DND-41 (cell line): ENCODE results near the gene ST6GALNAC3.

Experiments used
- ATAC-seq: fragments of 200-7000 bp; cut with Tn5 transposase; 3 replicates; pipeline ENCODE4 v1.9.1; 2021; ENCODE audit warnings: low read depth; ENCODE audit not compliant: insufficient read depth
- DNase-seq: peaks from one replicate; pipeline ENCODE4 v3.0.0-alpha.2; 2020
- H2AFZ ChIP-seq: 2 replicates; pipeline ENCODE4 v1.6.0; 2012; ENCODE audit warnings: low read depth, low read length
- H3K27ac ChIP-seq: 2 replicates; pipeline ENCODE4 v1.5.1; 2012; ENCODE audit warnings: low read length, inconsistent platforms
- H3K27me3 ChIP-seq: fragments of 200-600 bp; sonication (generic); 2 replicates; pipeline ENCODE4 v1.6.0; 2012; ENCODE audit warnings: low read length, mild to moderate bottlenecking, inconsistent platforms; ENCODE audit not compliant: insufficient read depth, poor library complexity
- H3K36me3 ChIP-seq: 2 replicates; pipeline ENCODE4 v1.5.1; 2012; ENCODE audit warnings: low read length, inconsistent platforms; ENCODE audit not compliant: insufficient read depth
- H3K4me1 ChIP-seq: 2 replicates; pipeline ENCODE4 v1.5.1; 2012; ENCODE audit warnings: mild to moderate bottlenecking, low read length; ENCODE audit not compliant: insufficient read depth
- H3K4me2 ChIP-seq: 2 replicates; pipeline ENCODE4 v1.6.0; 2012; ENCODE audit warnings: mild to moderate bottlenecking, moderate library complexity, low read length, inconsistent platforms; ENCODE audit not compliant: insufficient read depth
- H3K4me3 ChIP-seq, 2 experiments: fragments of 200-600 bp in 1 of 2; shearing (Covaris generic) in 1 of 2; 2 replicates each; pipeline ENCODE4 v1.5.1; 2012 to 2016; ENCODE audit warnings: inconsistent platforms in 2 of 2, low read length in 2 of 2, mild to moderate bottlenecking in 2 of 2, low read depth in 1 of 2, moderate library complexity in 1 of 2
- H3K79me2 ChIP-seq: 2 replicates; pipeline ENCODE4 v1.6.0; 2012; ENCODE audit warnings: low read length, inconsistent platforms; ENCODE audit not compliant: insufficient read depth
- H3K9ac ChIP-seq: 2 replicates; pipeline ENCODE4 v1.6.0; 2012; ENCODE audit warnings: low read depth, mild to moderate bottlenecking, inconsistent platforms, low read length, moderate library complexity
- H3K9me3 ChIP-seq: 2 replicates; pipeline ENCODE4 v1.5.1; 2012; ENCODE audit warnings: low read length, moderate library complexity, mild to moderate bottlenecking, inconsistent platforms; ENCODE audit not compliant: insufficient read depth, severe bottlenecking
- H4K20me1 ChIP-seq: 2 replicates; pipeline ENCODE4 v1.6.0; 2012; ENCODE audit warnings: low read length; ENCODE audit not compliant: insufficient read depth
- CTCF ChIP-seq: IDR thresholded peaks from 2 replicates; pipeline ENCODE4 v1.5.1; 2012; ENCODE audit warnings: borderline replicate concordance, low read length, moderate library complexity, mild to moderate bottlenecking; ENCODE audit not compliant: poor library complexity, severe bottlenecking; ENCODE audit errors: extremely low read depth
- EZH2 ChIP-seq: IDR thresholded peaks from 3 replicates; pipeline ENCODE4 v1.6.1; 2012; ENCODE audit warnings: borderline replicate concordance, low read depth, mild to moderate bottlenecking, moderate library complexity, low read length, inconsistent platforms; ENCODE audit not compliant: severe bottlenecking

The ST6GALNAC3 gene

GRCh38 chr1:76260279-76260678 lies 185.7 kb downstream of the ST6GALNAC3 start:
- Histone ChIP-seq H3K4me1 (peaks cover 8% of the 10 kb centered on the region; the same call in 1 of the 2 replicates), H2AFZ (no peak overlapping the region), H3K9me3 (no peaks in the 10 kb centered on the region), H3K36me3 (no peaks in the 10 kb centered on the region), H3K9ac (no peak overlapping the region), H3K27ac (no peak overlapping the region), H3K27me3 (no peaks in the 10 kb centered on the region), H3K4me2 (no peak overlapping the region), H4K20me1 (no peaks in the 10 kb centered on the region), H3K4me3 (no peak overlapping the region), H3K79me2 (no peaks in the 10 kb centered on the region)
- no peak for DNase-seq
- ATAC-seq: peak; percentile 39; the same call in 2 of the 3 replicates
- TF ChIP-seq CTCF: no peak
- no peak for TF ChIP-seq EZH2

GRCh38 chr1:76262601-76263000 lies 188.1 kb downstream of the ST6GALNAC3 start:
- Histone ChIP-seq H4K20me1 (no peaks in the 10 kb centered on the region), H2AFZ (no peak overlapping the region), H3K4me1 (peaks cover 6% of the 10 kb centered on the region; the same call in 1 of the 2 replicates), H3K4me3 (no peak overlapping the region), H3K79me2 (no peaks in the 10 kb centered on the region), H3K27ac (no peak overlapping the region), H3K9ac (no peak overlapping the region), H3K9me3 (no peaks in the 10 kb centered on the region), H3K27me3 (no peaks in the 10 kb centered on the region), H3K36me3 (no peaks in the 10 kb centered on the region), H3K4me2 (no peak overlapping the region)
- ATAC-seq (no peak), DNase-seq (no peak)
- no peak for TF ChIP-seq EZH2
- TF ChIP-seq CTCF: no peak

GRCh38 chr1:76264642-76265041 lies 190.1 kb downstream of the ST6GALNAC3 start:
- no peaks in the 10 kb centered on the region for H3K79me2 ChIP-seq
- H3K36me3 ChIP-seq: no peaks in the 10 kb centered on the region
- no peaks in the 10 kb centered on the region for H4K20me1 ChIP-seq
- peaks cover 19% of the 10 kb centered on the region for H3K4me1 ChIP-seq
- H2AFZ ChIP-seq: no peak overlapping the region
- H3K4me3 ChIP-seq: no peak overlapping the region
- no peaks in the 10 kb centered on the region for H3K27me3 ChIP-seq
- DNase-seq (no peak), ATAC-seq (no peak)
- no peak overlapping the region for H3K9ac ChIP-seq
- TF ChIP-seq EZH2: no peak
- TF ChIP-seq CTCF: no peak
- no peak overlapping the region for H3K4me2 ChIP-seq
- no peak overlapping the region for H3K27ac ChIP-seq
- no peaks in the 10 kb centered on the region for H3K9me3 ChIP-seq

- DNase-seq: no peak
- Histone ChIP-seq H3K27me3 (no peaks in the 10 kb centered on the region), H3K27ac (peak overlapping the region; percentile 36; the same call in 1 of the 2 replicates), H3K9me3 (no peaks in the 10 kb centered on the region), H3K4me3 (no peak overlapping the region), H3K36me3 (no peaks in the 10 kb centered on the region), H2AFZ (no peak overlapping the region), H4K20me1 (no peaks in the 10 kb centered on the region), H3K9ac (no peak overlapping the region), H3K79me2 (no peaks in the 10 kb centered on the region), H3K4me2 (no peak overlapping the region), H3K4me1 (peaks cover 19% of the 10 kb centered on the region)
- no peak for ATAC-seq
- TF ChIP-seq EZH2 (no peak), CTCF (no peak)
Observed at GRCh38 chr1:76266762-76267161, 192.2 kb downstream of the ST6GALNAC3 start.
